Measurements from ENCODE around the gene C5orf46.

C5orf46 gene

GRCh38 chr5:147912011-147912410, 5.7 kb upstream of the C5orf46 start:
- no peak for TF ChIP-seq CTCF (conservative IDR thresholded peaks at IDR 0.05)
- peak overlapping the region; percentile 70 for H3K27ac ChIP-seq

GRCh38 chr5:147911427-147911826, 5.1 kb upstream of the C5orf46 start:
- no peak for TF ChIP-seq CTCF (conservative IDR thresholded peaks at IDR 0.05)

GRCh38 chr5:147904110-147904509, 2.2 kb downstream of the C5orf46 start:
- H3K27ac ChIP-seq, result no peak overlapping the region
- no peak for TF ChIP-seq CTCF (conservative IDR thresholded peaks at IDR 0.05)

More at GRCh38 chr5:147911427-147911826, 5.1 kb upstream of the C5orf46 start:
- peak overlapping the region; percentile 70 for H3K27ac ChIP-seq

GRCh38 chr5:147902609-147903115, 3.7 kb downstream of the C5orf46 start:
- no peak overlapping the region for H3K27ac ChIP-seq
- no peak for TF ChIP-seq CTCF (conservative IDR thresholded peaks at IDR 0.05)

GRCh38 chr5:147901599-147902039, 4.7 kb downstream of the C5orf46 start:
- no peak for TF ChIP-seq CTCF (conservative IDR thresholded peaks at IDR 0.05)
- H3K27ac ChIP-seq, result no peak overlapping the region

GRCh38 chr5:147898875-147899401, 7.4 kb downstream of the C5orf46 start:
- no peak for TF ChIP-seq CTCF (conservative IDR thresholded peaks at IDR 0.05)
- no peak overlapping the region for H3K27ac ChIP-seq

- TF ChIP-seq CTCF (conservative IDR thresholded peaks at IDR 0.05), result no peak
- H3K27ac ChIP-seq, result no peak overlapping the region
These were observed 10.5 kb downstream of the C5orf46 start for GRCh38 chr5:147895864-147896263.

Data from VCaP (cell line).